ENCODE data around the gene MAGI2.
"Not testable (repeated sequence)": the region's sequence is repeated elsewhere in the genome, so short reads cannot be mapped to it uniquely, and the experiment has no call there.

The MAGI2 gene

GRCh38 chr7:78542981-78543380 lies 910.5 kb downstream of the MAGI2 start:
- no peak for DNase-seq (ENCODE audit: low spot score)

GRCh38 chr7:78542541-78542940 lies 910.9 kb downstream of the MAGI2 start:
- DNase-seq (ENCODE audit: low spot score), result no peak

GRCh38 chr7:78539825-78540224 lies 913.6 kb downstream of the MAGI2 start:
- DNase-seq (ENCODE audit: low spot score), result no peak

GRCh38 chr7:78535655-78536054 lies 917.8 kb downstream of the MAGI2 start:
- no peak for DNase-seq (ENCODE audit: low spot score)

GRCh38 chr7:78530351-78530750 lies 923.1 kb downstream of the MAGI2 start:
- peak; percentile 48 for DNase-seq (ENCODE audit: low spot score)

- no peak for DNase-seq (ENCODE audit: low spot score)
Observed at GRCh38 chr7:78529392-78529791, 924.1 kb downstream of the MAGI2 start.

- DNase-seq (ENCODE audit: low spot score), result no peak
Observed at GRCh38 chr7:78528964-78529363, 924.5 kb downstream of the MAGI2 start.

GRCh38 chr7:78523930-78524329 lies 929.5 kb downstream of the MAGI2 start:
- no peak for DNase-seq (ENCODE audit: low spot score)

- no peak for DNase-seq (ENCODE audit: low spot score)
Observed at GRCh38 chr7:78521961-78522360, 931.5 kb downstream of the MAGI2 start.

- DNase-seq (ENCODE audit: low spot score), result no peak
Observed at GRCh38 chr7:78516450-78516849, 937.0 kb downstream of the MAGI2 start.

- DNase-seq (ENCODE audit: low spot score), result no peak
Observed at GRCh38 chr7:78514634-78515033, 938.8 kb downstream of the MAGI2 start.

- peak; percentile 46 for DNase-seq (ENCODE audit: low spot score)
Observed at GRCh38 chr7:78510580-78511188, 942.8 kb downstream of the MAGI2 start.

- DNase-seq (ENCODE audit: low spot score), result not testable (repeated sequence)
Observed at GRCh38 chr7:78503301-78503700, 950.2 kb downstream of the MAGI2 start.

GRCh38 chr7:78501064-78501463 lies 952.4 kb downstream of the MAGI2 start:
- DNase-seq (ENCODE audit: low spot score), result no peak

- DNase-seq (ENCODE audit: low spot score), result no peak
Observed at GRCh38 chr7:78499971-78500370, 953.5 kb downstream of the MAGI2 start.

GRCh38 chr7:78499283-78499682 lies 954.2 kb downstream of the MAGI2 start:
- peak; percentile 29 for DNase-seq (ENCODE audit: low spot score)

- no peak for DNase-seq (ENCODE audit: low spot score)
Observed at GRCh38 chr7:78497728-78498427, 955.6 kb downstream of the MAGI2 start.

- DNase-seq (ENCODE audit: low spot score), result no peak
Observed at GRCh38 chr7:78496096-78496630, 957.3 kb downstream of the MAGI2 start.

- DNase-seq (ENCODE audit: low spot score), result no peak
Observed at GRCh38 chr7:78493401-78493800, 960.1 kb downstream of the MAGI2 start.

GRCh38 chr7:78492146-78492545 lies 961.3 kb downstream of the MAGI2 start:
- DNase-seq (ENCODE audit: low spot score), result no peak

GRCh38 chr7:78490524-78490923 lies 962.9 kb downstream of the MAGI2 start:
- no peak for DNase-seq (ENCODE audit: low spot score)

- peak; percentile 20 for DNase-seq (ENCODE audit: low spot score)
Observed at GRCh38 chr7:78489476-78490240, 963.8 kb downstream of the MAGI2 start.

GRCh38 chr7:78487464-78487863 lies 966.0 kb downstream of the MAGI2 start:
- DNase-seq (ENCODE audit: low spot score), result no peak
